Measurements from ENCODE around the gene COL2A1. TPM values are rescaled to one million over a fixed set of nuclear protein-coding genes. Genes with fewer than 3 reads are reported as not detected.

COL2A1 gene
- total RNA-seq, 1 donor from 2014 or later = 0.27 TPM

DNA sequence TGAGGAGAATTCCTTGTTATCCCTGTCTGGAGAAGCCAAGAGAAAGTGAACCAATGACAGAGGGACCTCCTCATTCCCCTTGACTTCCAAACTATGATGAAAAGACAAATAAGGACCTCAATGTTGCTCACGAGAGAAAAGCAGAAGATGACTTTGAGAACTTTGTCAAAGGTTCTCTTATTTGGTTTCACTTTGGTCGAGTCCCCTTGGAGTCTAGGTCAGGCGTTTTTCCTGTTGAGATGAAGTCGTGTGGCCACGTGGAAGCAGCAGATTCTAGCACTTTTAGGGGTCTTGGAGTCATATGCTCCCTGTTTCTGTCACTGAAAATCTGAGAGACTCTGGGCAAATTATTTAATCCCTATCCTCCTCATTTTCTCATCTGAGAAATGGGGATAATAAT is 33.8 kb upstream of the COL2A1 start:
- intact Hi-C loops (cut with micrococcal nuclease) = no loop called here
- Mint-ChIP-seq H3K36me3 (ENCODE audit: low read depth) (no peaks in the 10 kb centered on the region), H3K9me3 (no peaks in the 10 kb centered on the region), H3K27ac (no peak overlapping the region), H3K4me3 (ENCODE audit: low read depth) (no peak overlapping the region), H3K27me3 (ENCODE audit: low read depth) (no peaks in the 10 kb centered on the region), H3K4me1 (ENCODE audit: low read depth) (no peaks in the 10 kb centered on the region)
- no peak for DNase-seq (ENCODE audit: low spot score)

DNA sequence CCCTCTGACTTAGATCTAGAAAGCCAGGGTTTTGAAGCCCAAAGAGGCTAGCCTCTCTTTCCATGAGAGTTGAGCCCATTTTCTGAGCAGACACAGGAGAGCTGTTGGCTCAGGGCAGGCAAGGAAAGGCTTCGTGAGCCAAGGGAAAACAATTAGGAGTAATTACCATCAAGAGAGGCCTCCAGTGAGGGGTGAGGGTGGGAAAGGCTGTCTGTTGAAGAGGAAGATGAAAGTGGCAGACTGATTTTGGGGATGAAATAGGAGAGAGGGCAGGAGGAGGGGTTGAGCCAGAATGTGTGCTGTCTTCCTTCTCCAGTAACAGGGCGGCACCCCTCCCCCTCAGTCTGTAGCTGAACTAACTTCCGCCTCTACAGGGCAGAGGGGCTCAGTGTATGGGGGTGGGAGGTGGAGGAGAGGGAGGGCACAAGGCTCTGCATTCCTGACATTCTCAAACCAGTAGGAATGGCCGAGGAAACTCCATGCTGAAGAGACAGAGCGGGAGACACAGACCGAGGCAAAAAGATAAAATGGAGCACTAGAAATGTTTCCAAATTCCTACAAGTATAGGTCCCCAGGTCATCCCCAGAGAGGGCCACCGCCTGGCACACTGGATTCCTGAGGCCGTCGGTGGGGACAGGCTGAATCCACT is 33.1 kb upstream of the COL2A1 start:
- H3K36me3 Mint-ChIP-seq (ENCODE audit: low read depth) = no peaks in the 10 kb centered on the region
- no peak overlapping the region for H3K27ac Mint-ChIP-seq
- no peaks in the 10 kb centered on the region for H3K27me3 Mint-ChIP-seq (ENCODE audit: low read depth)
- H3K4me3 Mint-ChIP-seq (ENCODE audit: low read depth) = no peak overlapping the region
- H3K4me1 Mint-ChIP-seq (ENCODE audit: low read depth) = no peaks in the 10 kb centered on the region
- H3K9me3 Mint-ChIP-seq = no peaks in the 10 kb centered on the region
- intact Hi-C loops (cut with micrococcal nuclease) = no loop called here
- DNase-seq (ENCODE audit: low spot score) = no peak

DNA sequence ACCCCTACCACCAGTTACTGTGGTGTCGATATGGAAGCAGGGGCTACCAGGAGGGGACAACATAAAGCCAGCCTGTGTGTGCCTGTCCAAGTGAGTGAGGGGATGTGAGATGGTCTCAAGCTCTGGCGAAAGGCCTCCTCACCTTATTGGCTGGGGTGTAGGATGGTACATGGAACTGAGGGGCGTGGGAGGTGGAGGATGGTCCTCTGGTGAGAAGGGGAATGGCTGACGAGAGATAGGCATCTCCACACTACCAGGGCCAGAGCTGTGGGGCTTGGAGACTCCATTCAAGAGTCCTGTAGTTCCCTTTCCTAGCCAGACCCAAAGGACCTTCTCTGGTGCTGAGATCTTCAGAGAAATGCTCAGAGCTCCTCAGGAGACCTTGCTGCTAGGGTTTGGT is 32.5 kb upstream of the COL2A1 start:
- no peaks in the 10 kb centered on the region for H3K27me3 Mint-ChIP-seq (ENCODE audit: low read depth)
- no peaks in the 10 kb centered on the region for H3K4me1 Mint-ChIP-seq (ENCODE audit: low read depth)
- H3K36me3 Mint-ChIP-seq (ENCODE audit: low read depth) = no peaks in the 10 kb centered on the region
- no peak for DNase-seq (ENCODE audit: low spot score)
- H3K9me3 Mint-ChIP-seq = no peaks in the 10 kb centered on the region
- no peak overlapping the region for H3K27ac Mint-ChIP-seq
- intact Hi-C loops (cut with micrococcal nuclease) = no loop called here
- no peak overlapping the region for H3K4me3 Mint-ChIP-seq (ENCODE audit: low read depth)

DNA sequence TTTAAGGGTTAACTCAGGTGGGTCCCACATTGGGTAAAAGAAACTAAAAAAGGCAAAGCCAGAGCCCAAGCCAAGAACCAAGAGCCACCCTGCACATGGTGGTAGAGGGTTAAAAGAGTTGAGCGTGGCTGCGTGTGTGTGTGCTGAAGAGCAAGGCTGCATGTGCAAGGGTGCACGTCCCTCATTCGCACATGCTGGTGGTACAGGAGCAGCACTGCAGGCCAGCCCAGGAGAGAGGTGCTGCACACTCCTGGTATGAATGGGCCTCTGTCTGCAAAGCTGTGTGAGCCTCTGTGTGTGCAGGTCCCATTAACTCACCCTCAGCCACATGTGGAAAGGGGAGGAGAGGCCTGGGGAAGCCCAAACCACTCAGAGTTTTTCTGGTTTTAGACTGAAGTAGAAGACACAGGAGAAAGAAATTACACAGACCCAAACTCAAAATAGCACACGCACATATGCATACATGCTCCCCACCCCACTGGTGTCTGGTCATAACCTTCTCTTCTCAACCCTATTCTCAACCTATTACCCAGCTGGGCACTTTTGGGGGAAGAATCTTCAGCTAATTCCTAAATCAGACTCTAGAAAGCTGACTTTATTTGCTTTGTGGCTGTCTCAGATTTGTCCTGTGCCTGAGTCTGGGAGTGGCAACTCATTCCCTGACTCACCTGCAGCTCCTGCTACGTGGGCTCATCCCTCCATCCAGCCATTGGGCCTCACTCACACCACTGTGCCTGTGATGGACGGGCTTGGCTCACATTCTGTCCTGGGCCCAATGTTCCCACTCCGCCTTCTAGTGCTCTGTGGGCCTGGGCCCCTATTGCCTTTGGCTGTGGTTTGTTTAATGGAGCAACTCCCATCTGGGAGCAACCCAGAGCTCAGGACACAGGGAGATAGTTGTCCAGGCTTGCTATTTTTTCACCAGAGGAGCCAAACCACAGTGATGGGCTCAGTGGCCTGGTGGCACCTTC is 30.8 kb upstream of the COL2A1 start:
- Mint-ChIP-seq H3K36me3 (ENCODE audit: low read depth) (no peaks in the 10 kb centered on the region), H3K4me1 (ENCODE audit: low read depth) (no peaks in the 10 kb centered on the region), H3K27me3 (ENCODE audit: low read depth) (no peaks in the 10 kb centered on the region), H3K4me3 (ENCODE audit: low read depth) (no peak overlapping the region), H3K27ac (no peak overlapping the region), H3K9me3 (no peaks in the 10 kb centered on the region)
- no peak for DNase-seq (ENCODE audit: low spot score)
- intact Hi-C loops (cut with micrococcal nuclease) = no loop called here

DNA sequence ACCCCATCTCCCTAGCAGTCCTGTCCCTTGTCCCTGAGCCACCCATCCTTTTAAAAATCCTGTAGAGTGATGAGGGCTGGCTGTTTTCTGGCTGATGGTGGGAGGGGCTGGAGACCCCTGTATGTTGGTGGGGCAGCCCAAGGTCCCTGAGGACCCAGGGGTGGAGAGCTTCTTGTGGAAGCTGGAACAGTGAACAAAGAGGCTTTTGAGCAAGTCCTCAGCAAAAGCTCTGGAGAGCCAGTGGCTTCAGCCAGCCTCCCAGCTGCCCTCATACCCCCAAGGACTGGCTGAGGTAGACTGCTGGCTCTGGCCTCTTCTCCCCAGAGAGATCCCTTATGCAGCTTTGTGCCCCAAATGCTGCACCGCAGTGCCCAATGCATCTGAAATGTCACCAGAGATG is 29.2 kb upstream of the COL2A1 start:
- no peak overlapping the region for H3K4me3 Mint-ChIP-seq (ENCODE audit: low read depth)
- H3K27ac Mint-ChIP-seq = no peak overlapping the region
- H3K27me3 Mint-ChIP-seq (ENCODE audit: low read depth) = no peaks in the 10 kb centered on the region
- H3K4me1 Mint-ChIP-seq (ENCODE audit: low read depth) = no peaks in the 10 kb centered on the region
- H3K9me3 Mint-ChIP-seq = no peaks in the 10 kb centered on the region
- no peak for DNase-seq (ENCODE audit: low spot score)
- intact Hi-C loops (cut with micrococcal nuclease) = no loop called here
- H3K36me3 Mint-ChIP-seq (ENCODE audit: low read depth) = no peaks in the 10 kb centered on the region

DNA sequence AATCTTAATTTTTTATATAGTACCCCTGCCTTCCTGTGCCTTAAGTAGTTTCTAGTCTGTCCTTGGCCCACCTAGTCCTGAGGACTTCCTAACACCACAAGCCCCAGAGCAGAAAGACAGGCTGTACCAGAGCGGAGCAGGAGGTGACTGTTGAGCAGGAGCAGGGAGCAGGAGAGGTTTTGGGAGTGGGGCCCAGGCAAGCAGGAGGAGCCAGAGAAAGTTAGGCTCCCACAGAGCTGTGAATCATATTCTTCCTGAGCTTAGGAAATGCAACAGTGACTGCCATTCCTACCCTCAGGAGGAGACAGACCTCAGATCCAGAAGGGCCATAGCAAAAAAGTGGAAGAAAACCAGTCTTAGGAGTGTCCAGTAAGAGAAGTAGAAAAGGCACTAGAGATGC is 28.3 kb upstream of the COL2A1 start:
- no peaks in the 10 kb centered on the region for H3K9me3 Mint-ChIP-seq
- no peaks in the 10 kb centered on the region for H3K4me1 Mint-ChIP-seq (ENCODE audit: low read depth)
- H3K4me3 Mint-ChIP-seq (ENCODE audit: low read depth) = no peak overlapping the region
- H3K27ac Mint-ChIP-seq = no peak overlapping the region
- no peaks in the 10 kb centered on the region for H3K36me3 Mint-ChIP-seq (ENCODE audit: low read depth)
- no peaks in the 10 kb centered on the region for H3K27me3 Mint-ChIP-seq (ENCODE audit: low read depth)
- no peak for DNase-seq (ENCODE audit: low spot score)
- intact Hi-C loops (cut with micrococcal nuclease) = no loop called here

DNA sequence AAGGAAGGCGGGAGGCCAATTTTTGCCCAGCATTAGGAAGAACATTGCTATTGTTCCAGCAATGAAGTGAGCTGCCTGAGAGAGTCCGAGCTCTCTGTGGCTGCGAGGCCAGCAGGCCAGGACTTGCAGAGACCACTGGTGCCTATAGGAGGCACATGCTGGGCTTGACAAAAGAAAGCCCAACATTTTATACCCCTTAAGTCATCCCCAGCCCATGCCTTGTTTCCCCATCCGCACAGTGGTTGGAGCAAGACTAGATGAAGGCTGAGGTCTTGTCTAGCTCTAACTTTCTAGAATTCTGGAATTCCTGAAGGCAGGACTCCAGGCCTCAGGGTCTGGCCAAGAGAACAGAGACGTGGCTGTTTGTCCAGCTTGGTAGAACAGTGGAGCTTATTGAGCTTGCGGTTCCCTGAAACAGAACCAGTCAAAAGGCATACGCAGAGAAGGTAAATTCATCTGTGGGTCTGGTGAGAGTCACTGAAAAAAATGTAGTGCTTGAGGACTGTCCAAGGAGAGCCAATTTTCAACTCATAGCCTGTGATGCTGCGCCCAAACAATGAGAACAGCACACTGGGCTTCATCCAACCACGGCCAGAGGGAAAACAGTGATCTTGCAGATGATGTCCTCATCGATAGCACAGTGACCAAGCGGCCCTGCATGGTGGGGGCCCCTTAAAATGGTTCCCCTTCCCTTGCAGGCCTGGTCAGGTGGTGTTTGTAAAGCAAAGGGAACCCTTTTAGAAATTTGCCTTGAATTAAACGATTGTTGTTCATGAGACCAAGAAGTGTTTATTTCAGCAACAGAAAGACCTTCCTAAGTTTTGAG is 27.1 kb upstream of the COL2A1 start:
- Mint-ChIP-seq H3K27me3 (ENCODE audit: low read depth) (peaks cover 1% of the 10 kb centered on the region), H3K4me1 (ENCODE audit: low read depth) (no peaks in the 10 kb centered on the region), H3K9me3 (no peaks in the 10 kb centered on the region), H3K36me3 (ENCODE audit: low read depth) (no peaks in the 10 kb centered on the region), H3K4me3 (ENCODE audit: low read depth) (no peak overlapping the region), H3K27ac (no peak overlapping the region)
- DNase-seq (ENCODE audit: low spot score) = no peak
- intact Hi-C loops (cut with micrococcal nuclease) = no loop called here

DNA sequence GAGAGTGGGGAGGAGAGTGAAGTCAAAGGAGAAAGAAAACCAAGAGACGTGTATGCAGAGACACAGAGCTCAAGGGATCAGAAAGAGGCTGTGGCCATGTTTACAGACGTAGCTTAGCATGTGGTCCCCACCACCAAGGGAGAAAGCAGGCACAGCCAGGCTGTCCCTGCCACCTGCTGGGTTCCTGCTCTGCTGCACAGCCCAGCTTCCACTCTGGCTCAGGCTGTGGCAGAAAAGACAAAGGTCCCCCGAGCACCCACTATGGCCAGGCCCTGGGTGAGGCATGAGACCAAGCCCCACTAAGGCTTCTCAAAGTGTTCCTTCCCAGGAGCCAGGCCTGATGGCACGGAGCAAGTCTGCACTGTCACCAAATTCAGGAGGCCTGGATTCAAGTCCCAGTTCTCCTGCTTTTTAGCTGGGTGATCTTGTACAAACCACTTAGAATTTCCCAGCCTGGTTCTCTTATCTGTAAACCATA is 25.9 kb upstream of the COL2A1 start:
- no peaks in the 10 kb centered on the region for H3K4me1 Mint-ChIP-seq (ENCODE audit: low read depth)
- H3K27ac Mint-ChIP-seq = no peak overlapping the region
- peaks cover 2% of the 10 kb centered on the region for H3K27me3 Mint-ChIP-seq (ENCODE audit: low read depth)
- H3K9me3 Mint-ChIP-seq = no peaks in the 10 kb centered on the region
- intact Hi-C loops (cut with micrococcal nuclease) = no loop called here
- no peaks in the 10 kb centered on the region for H3K36me3 Mint-ChIP-seq (ENCODE audit: low read depth)
- DNase-seq (ENCODE audit: low spot score) = no peak
- H3K4me3 Mint-ChIP-seq (ENCODE audit: low read depth) = no peak overlapping the region

DNA sequence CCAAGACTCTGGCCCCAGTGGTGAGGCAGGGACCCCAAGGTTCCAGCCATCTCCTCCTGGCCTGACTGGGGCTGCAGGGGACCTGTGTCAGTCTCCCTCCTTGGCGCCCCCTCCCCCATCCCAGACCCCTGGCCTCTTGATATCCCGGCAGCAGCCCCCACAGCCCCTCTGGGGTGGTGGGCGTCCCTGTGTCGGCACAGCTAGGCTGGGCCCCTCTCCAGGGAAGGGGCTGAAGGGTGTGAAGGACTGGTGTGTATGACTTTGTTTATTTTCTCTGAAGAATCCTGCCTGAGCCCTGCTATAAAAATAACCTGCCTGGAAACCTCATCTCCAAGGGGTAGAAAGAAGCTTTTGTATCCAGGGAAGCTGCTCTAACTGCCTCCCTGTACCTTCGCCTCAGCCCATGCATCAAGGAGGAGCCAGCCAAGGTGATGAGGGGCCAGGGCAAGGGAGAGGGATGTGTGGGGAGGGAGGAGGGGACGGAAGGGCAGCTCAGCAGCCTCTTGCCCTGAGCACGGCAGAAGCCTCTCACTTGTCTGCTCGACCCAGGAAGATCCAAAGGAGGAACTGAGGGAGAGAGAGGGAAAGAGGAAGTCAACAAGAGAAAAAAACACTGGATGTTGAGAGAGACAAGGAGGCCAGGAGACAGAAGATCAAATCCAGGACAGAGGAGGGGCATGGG is 25.4 kb upstream of the COL2A1 start:
- peaks cover 2% of the 10 kb centered on the region for H3K27me3 Mint-ChIP-seq (ENCODE audit: low read depth)
- intact Hi-C loops (cut with micrococcal nuclease) = no loop called here
- DNase-seq (ENCODE audit: low spot score) = no peak
- no peaks in the 10 kb centered on the region for H3K36me3 Mint-ChIP-seq (ENCODE audit: low read depth)
- H3K27ac Mint-ChIP-seq = no peak overlapping the region
- no peaks in the 10 kb centered on the region for H3K4me1 Mint-ChIP-seq (ENCODE audit: low read depth)
- no peaks in the 10 kb centered on the region for H3K9me3 Mint-ChIP-seq
- H3K4me3 Mint-ChIP-seq (ENCODE audit: low read depth) = no peak overlapping the region

DNA sequence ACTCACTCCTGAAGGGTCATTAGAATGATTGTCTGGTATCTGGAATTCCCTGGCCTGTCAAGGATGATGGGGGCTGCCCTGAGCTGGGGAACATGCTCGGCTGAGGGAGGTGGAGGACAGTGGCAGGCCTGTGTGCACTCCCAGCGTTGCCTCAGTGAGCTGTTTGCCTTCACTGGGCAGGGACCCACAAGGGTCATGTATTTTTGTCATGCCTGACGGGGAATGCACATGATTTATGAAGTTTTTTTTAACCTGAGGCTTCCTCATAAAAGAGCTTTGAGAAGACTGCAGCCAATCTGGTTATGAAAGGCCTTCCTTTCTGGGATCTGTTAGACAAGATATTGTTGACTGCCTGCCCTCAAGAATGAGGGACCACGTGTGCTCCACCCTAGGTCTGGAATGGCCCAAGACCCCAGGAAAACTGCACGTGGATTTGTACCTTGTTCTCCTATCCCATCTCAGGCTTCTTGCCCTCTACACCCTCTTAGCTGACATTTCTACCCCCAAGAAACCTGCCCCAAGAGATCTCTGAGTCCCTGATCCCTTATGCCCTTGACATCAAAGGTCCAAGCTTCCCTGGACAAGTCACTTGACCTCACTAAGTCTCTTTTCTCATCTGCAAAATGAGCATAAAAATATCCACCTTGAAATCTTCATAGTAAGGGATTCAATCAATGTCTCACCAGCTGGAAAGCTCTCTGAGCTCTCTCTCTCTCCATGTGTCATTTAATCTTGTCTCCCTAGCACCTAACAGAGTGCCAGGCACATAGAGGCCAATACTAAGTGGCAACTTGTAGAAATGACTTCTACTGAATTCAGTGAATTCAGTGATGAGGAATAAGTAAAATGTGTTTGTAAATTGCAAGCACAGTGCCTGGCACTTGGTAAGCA is 24.5 kb upstream of the COL2A1 start:
- no peaks in the 10 kb centered on the region for H3K36me3 Mint-ChIP-seq (ENCODE audit: low read depth)
- intact Hi-C loops (cut with micrococcal nuclease) = no loop called here
- H3K4me1 Mint-ChIP-seq (ENCODE audit: low read depth) = no peaks in the 10 kb centered on the region

DNA sequence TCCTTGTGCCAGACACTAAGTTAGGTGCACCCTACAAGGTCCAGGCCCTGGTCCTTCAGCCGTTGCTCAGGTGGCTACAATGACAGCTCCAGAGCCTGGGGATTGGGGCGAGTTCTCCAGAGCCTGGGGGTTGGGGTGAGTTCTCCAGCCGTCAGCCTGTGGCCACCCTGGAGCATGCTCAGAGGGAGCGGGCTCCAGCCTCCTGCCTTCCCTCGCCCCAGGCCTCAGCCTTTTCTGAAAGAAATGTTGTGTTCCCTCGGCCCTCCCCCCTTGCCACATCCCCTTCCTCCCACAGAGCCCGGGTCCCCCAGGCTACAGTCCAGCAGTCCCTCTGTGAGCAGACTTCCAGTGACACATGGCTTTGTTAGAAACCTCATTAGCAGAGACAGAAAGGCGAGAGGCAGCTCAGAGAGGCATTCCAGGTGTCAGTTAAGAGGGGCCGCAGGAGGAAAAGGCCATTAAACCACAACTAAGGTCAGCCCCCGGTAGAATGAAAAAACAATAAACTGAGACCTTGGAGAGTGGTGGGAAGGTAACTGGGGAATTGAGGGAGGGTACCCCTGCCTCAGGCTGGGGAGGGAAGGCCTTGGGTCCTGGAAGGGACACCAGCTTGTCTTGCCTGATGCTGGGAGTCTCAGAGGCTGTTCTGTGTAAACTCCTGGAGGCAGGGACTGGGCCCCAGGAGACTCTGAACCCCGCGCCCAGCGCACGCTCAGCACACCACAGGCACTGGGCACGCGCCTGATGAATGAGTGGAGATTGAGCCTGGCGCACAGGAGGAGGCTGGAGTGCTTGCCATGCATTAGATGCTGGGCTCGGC is 23.1 kb upstream of the COL2A1 start:
- no peak for DNase-seq (ENCODE audit: low spot score)
- no peak overlapping the region for H3K27ac Mint-ChIP-seq
- intact Hi-C loops (cut with micrococcal nuclease) = no loop called here
- H3K36me3 Mint-ChIP-seq (ENCODE audit: low read depth) = no peaks in the 10 kb centered on the region
- no peak overlapping the region for H3K4me3 Mint-ChIP-seq (ENCODE audit: low read depth)
- H3K9me3 Mint-ChIP-seq = no peaks in the 10 kb centered on the region
- no peaks in the 10 kb centered on the region for H3K4me1 Mint-ChIP-seq (ENCODE audit: low read depth)
- H3K27me3 Mint-ChIP-seq (ENCODE audit: low read depth) = peaks cover 5% of the 10 kb centered on the region

More for the DNA sequence above, 24.5 kb upstream of the COL2A1 start:
- Mint-ChIP-seq H3K9me3 (no peaks in the 10 kb centered on the region), H3K27ac (no peak overlapping the region), H3K27me3 (ENCODE audit: low read depth) (peaks cover 2% of the 10 kb centered on the region), H3K4me3 (ENCODE audit: low read depth) (no peak overlapping the region)
- DNase-seq (ENCODE audit: low spot score) = no peak

Data from activated T-helper 2 cell treated with anti-CD3 and anti-CD28 coated beads, Interferon-gamma antibody, Interleukin-2, Interleukin-4, amounts not matched to agents 10 μg/mL and 5 μg/mL and 100 μg/mL, durations not matched to agents 14 hours and 24 hours and 36 hours (primary cell).